Measurements from ENCODE around the gene TCF20. TPM values are rescaled to one million over a fixed set of nuclear protein-coding genes. Genes with fewer than 3 reads are reported as not detected.

Gene TCF20
- polyA plus RNA-seq, 1 of the 3 experiments (the other 2 are of a cell fraction), result 8.5 TPM

DNA sequence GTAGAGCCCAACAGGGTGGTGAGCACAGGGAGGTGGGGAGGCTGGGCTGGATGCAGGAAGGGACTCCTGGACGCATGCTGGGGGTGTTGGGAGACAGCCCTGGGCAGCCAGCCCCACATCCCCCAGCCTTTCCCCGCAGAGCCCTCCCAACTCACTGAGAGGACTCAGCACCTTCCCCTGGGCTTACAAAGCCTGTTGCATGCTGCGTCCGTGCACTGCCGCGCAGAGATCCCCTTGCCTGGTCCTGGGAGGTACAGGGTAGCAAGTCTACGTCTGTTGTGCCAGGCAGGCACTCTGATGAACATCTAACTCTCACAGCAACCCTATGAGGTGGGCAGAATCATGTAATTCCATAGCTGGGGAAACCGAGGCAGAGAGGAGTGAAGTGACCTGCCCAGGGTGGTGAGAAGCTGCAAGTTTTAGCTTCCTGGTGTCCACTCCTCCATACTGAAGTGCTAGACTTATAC, 33.9 kb upstream of the TCF20 start:
- ChIA-PET CTCF (interaction anchor here (0.9 to 1.6 kb wide), 3 partner anchors 8 to 10 kb away, joined by 3 to 7 read pairs (median 4); no protein-coding TSS in a partner anchor), POLR2A (no interaction called here)
- WGBS (ENCODE audit: low lambda C conversion rate), result 67% methylated on average over 3 of the region's 8 CpGs
- Histone ChIP-seq H3K9me3 (no peaks in the 10 kb centered on the region), H3K4me1 (ENCODE audit: control insufficient read depth in 1 of 2, insufficient read depth in 2 of 2, low read depth in 1 of 2, low read length in 1 of 2) (peaks cover 0 to 21% of the 10 kb centered on the region in 2 experiments; a peak in 1 of 4 replicates), H4K20me1 (ENCODE audit: insufficient read depth) (no peaks in the 10 kb centered on the region), H3K79me2 (ENCODE audit: insufficient read depth) (no peaks in the 10 kb centered on the region), H3K36me3 (replicated peaks in 1 of 2; ENCODE audit: control insufficient read depth in 1 of 2, insufficient read depth in 2 of 2, low read length in 1 of 2) (no peaks in the 10 kb centered on the region), H3K9ac (no peak overlapping the region), H3K27me3 (ENCODE audit: insufficient read depth) (no peaks in the 10 kb centered on the region), H3F3A (replicated peaks; ENCODE audit: insufficient read depth) (no peaks in the 10 kb centered on the region), H3K4me2 (no peak overlapping the region), H3K9me2 (no peaks in the 10 kb centered on the region), H2AFZ (ENCODE audit: low read depth) (no peak overlapping the region), H3K4me3 (ENCODE audit: low read depth in 2 of 2, low read length in 1 of 2) (no peak overlapping the region), H3K27ac (ENCODE audit: low read depth in 2 of 2, low read length in 1 of 2) (no peak overlapping the region)
- no peak for DNase-seq
- no peak for TF ChIP-seq PBX3 (IDR thresholded peaks at IDR 0.05)
- no peak for TF ChIP-seq RCOR1 (IDR thresholded peaks at IDR 0.05; ENCODE audit: low read length)

DNA sequence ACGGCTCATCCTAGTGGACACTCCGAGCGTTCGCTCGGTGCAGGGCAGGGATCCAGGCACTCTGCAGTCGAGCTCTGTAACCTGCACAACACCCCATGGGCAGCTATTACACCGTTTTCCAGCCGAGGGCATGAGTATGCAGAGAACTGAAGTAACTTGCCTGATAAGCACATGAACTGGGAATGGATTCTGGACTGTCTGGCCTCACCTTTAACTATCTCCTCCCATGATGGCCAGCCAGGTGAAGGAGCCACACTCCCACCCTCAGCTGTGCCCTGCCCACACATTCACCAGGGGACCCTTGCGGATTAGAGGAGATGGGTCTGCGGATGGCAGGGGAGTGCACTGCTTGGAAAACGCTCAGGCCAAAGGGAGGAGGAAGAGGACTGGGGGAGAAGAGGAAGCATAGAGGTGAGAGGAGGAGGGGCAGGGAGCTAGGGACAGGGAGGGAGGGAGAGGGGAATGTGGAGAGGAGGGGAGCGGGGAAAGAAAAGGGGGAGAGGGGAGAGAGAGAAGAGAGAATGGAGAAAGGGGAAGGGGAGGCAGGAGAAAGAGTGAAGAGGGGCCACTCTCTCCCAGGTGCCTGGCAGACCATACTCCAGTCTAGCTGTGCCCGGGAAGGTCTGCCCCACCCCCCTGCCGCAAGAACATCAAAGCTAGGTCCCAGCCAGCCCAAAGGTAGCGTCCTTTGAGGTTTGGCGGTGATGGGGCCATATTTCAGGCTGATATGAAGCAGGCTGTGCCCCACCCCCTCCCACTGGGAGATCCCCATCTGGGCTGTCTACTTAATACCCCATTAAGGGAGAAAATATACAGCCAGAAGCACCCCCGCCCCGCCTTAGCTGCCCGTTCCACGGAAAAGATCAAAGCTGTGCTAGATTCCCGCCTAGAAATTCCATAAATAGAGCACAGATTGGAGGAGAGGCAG, 33.2 kb upstream of the TCF20 start:
- no peaks in the 10 kb centered on the region for H4K20me1 ChIP-seq (ENCODE audit: insufficient read depth)
- H3K4me1 ChIP-seq (ENCODE audit: control insufficient read depth in 1 of 2, insufficient read depth in 2 of 2, low read depth in 1 of 2, low read length in 1 of 2), result peaks cover 0 to 15% of the 10 kb centered on the region in 2 experiments; a peak in 1 of 4 replicates
- no peaks in the 10 kb centered on the region for H3F3A ChIP-seq (replicated peaks; ENCODE audit: insufficient read depth)
- H3K9me3 ChIP-seq, result no peaks in the 10 kb centered on the region
- ChIA-PET POLR2A (no interaction called here), CTCF (interaction anchor here (0.6 to 1.6 kb wide), 4 partner anchors 7 to 28 kb away, joined by 3 to 7 read pairs (median 4); no protein-coding TSS in a partner anchor)
- no peaks in the 10 kb centered on the region for H3K79me2 ChIP-seq (ENCODE audit: insufficient read depth)
- 82% methylated on average over 12 of the region's 21 CpGs for WGBS (ENCODE audit: low lambda C conversion rate)
- H3K9ac ChIP-seq, result no peak overlapping the region
- TF ChIP-seq GATA2 (CRISPR knock-in tag; IDR thresholded peaks at IDR 0.05), result no peak
- no peak for TF ChIP-seq POLR2AphosphoS5 (IDR thresholded peaks at IDR 0.05; ENCODE audit: low read depth, low read length)
- TF ChIP-seq MXI1 (IDR thresholded peaks at IDR 0.05; ENCODE audit: low read depth, low read length), result no peak
- TF ChIP-seq YY1 (IDR thresholded peaks at IDR 0.05; ENCODE audit: low read depth), result no peak
- TF ChIP-seq FOSL2 (IDR thresholded peaks at IDR 0.05; ENCODE audit: borderline replicate concordance, low read depth), result no peak
- TF ChIP-seq, protein P1, sequence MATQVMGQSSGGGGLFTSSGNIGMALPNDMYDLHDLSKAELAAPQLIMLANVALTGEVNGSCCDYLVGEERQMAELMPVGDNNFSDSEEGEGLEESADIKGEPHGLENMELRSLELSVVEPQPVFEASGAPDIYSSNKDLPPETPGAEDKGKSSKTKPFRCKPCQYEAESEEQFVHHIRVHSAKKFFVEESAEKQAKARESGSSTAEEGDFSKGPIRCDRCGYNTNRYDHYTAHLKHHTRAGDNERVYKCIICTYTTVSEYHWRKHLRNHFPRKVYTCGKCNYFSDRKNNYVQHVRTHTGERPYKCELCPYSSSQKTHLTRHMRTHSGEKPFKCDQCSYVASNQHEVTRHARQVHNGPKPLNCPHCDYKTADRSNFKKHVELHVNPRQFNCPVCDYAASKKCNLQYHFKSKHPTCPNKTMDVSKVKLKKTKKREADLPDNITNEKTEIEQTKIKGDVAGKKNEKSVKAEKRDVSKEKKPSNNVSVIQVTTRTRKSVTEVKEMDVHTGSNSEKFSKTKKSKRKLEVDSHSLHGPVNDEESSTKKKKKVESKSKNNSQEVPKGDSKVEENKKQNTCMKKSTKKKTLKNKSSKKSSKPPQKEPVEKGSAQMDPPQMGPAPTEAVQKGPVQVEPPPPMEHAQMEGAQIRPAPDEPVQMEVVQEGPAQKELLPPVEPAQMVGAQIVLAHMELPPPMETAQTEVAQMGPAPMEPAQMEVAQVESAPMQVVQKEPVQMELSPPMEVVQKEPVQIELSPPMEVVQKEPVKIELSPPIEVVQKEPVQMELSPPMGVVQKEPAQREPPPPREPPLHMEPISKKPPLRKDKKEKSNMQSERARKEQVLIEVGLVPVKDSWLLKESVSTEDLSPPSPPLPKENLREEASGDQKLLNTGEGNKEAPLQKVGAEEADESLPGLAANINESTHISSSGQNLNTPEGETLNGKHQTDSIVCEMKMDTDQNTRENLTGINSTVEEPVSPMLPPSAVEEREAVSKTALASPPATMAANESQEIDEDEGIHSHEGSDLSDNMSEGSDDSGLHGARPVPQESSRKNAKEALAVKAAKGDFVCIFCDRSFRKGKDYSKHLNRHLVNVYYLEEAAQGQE (IDR thresholded peaks at IDR 0.05; ENCODE audit: low read depth, low read length), result no peak
- no peak for TF ChIP-seq SMC3 (IDR thresholded peaks at IDR 0.05; ENCODE audit: low read depth, low read length)
- no peak for TF ChIP-seq RFX5 (IDR thresholded peaks at IDR 0.05; ENCODE audit: low read length)
- no peak for TF ChIP-seq EZH2phosphoT487 (IDR thresholded peaks at IDR 0.05; ENCODE audit: borderline replicate concordance, low read depth)
- no peak for TF ChIP-seq PBX3 (IDR thresholded peaks at IDR 0.05)
- no peak for TF ChIP-seq FOXJ3 (CRISPR knock-in tag; IDR thresholded peaks at IDR 0.05)
- no peak for TF ChIP-seq ELF1 (IDR thresholded peaks at IDR 0.05)
- no peak for TF ChIP-seq MEF2A (IDR thresholded peaks at IDR 0.05; ENCODE audit: borderline replicate concordance, low read depth)
- TF ChIP-seq RAD21 (IDR thresholded peaks at IDR 0.05; ENCODE audit: low read length), result no peak
- TF ChIP-seq RCOR1 (IDR thresholded peaks at IDR 0.05; ENCODE audit: low read length), result no peak
- no peaks in the 10 kb centered on the region for H3K9me2 ChIP-seq
- H3K4me2 ChIP-seq, result no peak overlapping the region
- H3K27ac ChIP-seq (ENCODE audit: low read depth in 2 of 2, low read length in 1 of 2), result no peak overlapping the region
- H3K36me3 ChIP-seq (replicated peaks in 1 of 2; ENCODE audit: control insufficient read depth in 1 of 2, insufficient read depth in 2 of 2, low read length in 1 of 2), result no peaks in the 10 kb centered on the region
- H3K4me3 ChIP-seq (ENCODE audit: low read depth in 2 of 2, low read length in 1 of 2), result no peak overlapping the region
- no peaks in the 10 kb centered on the region for H3K27me3 ChIP-seq (ENCODE audit: insufficient read depth)
- no peak overlapping the region for H2AFZ ChIP-seq (ENCODE audit: low read depth)
- no peak for DNase-seq

All from SK-N-SH (cell line).